GM10248 (cell line): Measurements from ENCODE around the gene B2M.

Experiments
- CTCF ChIA-PET: fragments of 300-600 bp; sonication (Branson Sonifier 250); formaldehyde crosslinking; extraction: SDS; loops from one replicate; lab custom pipeline; 2021; ENCODE audit warnings: antibody characterized with exemption; lab: Yijun Ruan, JAX
- POLR2A ChIA-PET: fragments of 350-650 bp; sonication (Branson Sonifier 250); formaldehyde crosslinking; extraction: SDS; loops from one replicate; lab custom pipeline; 2020; ENCODE audit warnings: antibody characterized with exemption; lab: Yijun Ruan, JAX
- DNase-seq: peaks from one replicate; pipeline ENCODE4 v3.0.0; 2012; ENCODE audit errors: extremely low spot score
- CTCF ChIP-seq: IDR thresholded peaks from 2 replicates; pipeline ENCODE4 v1.5.1; 2012; ENCODE audit warnings: mild to moderate bottlenecking, low read depth; ENCODE audit errors: extremely low read depth, missing control alignments, control extremely low read depth

The B2M gene

GRCh38 chr15:44711096-44711742, at the start of gene B2M, which contains the start of gene PATL2:
Gene B2M (plus strand): TSS chr15:44711517. CDS start chr15:44711547, 30 bp downstream.
Gene PATL2 (minus strand): TSS chr15:44711323. CDS start chr15:44676490, 34,833 bp downstream.
- peak; percentile 94 for DNase-seq
- CTCF ChIA-PET, result interaction anchor here (0.9 to 13.9 kb wide), 16 partner anchors 11 to 132 kb away, joined by 3 to 120 read pairs (median 6); partner anchors contain the start of genes SPG11 and TRIM69
- no peak for TF ChIP-seq CTCF
- POLR2A ChIA-PET, result interaction anchor here (0.6 to 6.9 kb wide), 12 partner anchors 10 to 47 kb away, joined by 3 to 112 read pairs (median 3); partner anchors contain the start of genes SPG11 and TRIM69

- ChIA-PET POLR2A (interaction anchor here (5.7 kb wide), 1 partner anchor 51 kb away, joined by 69 read pairs; the partner anchor contains the start of genes B2M and PATL2), CTCF (interaction anchor here (1.7 to 6.5 kb wide), 3 partner anchors 8 to 77 kb away, joined by 5 to 101 read pairs (median 10); partner anchors contain the start of gene TRIM69)
- no peak for TF ChIP-seq CTCF
- no peak for DNase-seq
Observed at GRCh38 chr15:44661576-44661975, 49.7 kb upstream of the B2M start.

- TF ChIP-seq CTCF, result no peak
- ChIA-PET POLR2A (interaction anchor here (0.9 to 5.7 kb wide), 6 partner anchors 20 to 73 kb away, joined by 3 to 69 read pairs (median 8); partner anchors contain the start of genes B2M, PATL2 and TRIM69), CTCF (interaction anchor here (0.6 to 6.5 kb wide), 36 partner anchors 8 to 221 kb away, joined by 3 to 120 read pairs (median 5); partner anchors contain the start of genes B2M, PATL2 and TRIM69)
- peak; percentile 67 for DNase-seq
Observed at GRCh38 chr15:44662478-44663409, 48.6 kb upstream of the B2M start.

GRCh38 chr15:44663410-44664308, 47.7 kb upstream of the B2M start, which contains the start of gene SPG11:
Gene SPG11 (minus strand): TSS chr15:44663662. CDS start chr15:44663647, 15 bp downstream.
- peak; percentile 88 for TF ChIP-seq CTCF
- POLR2A ChIA-PET, result interaction anchor here (0.9 to 5.7 kb wide), 6 partner anchors 19 to 72 kb away, joined by 3 to 69 read pairs (median 8); partner anchors contain the start of genes B2M, PATL2 and TRIM69

GRCh38 chr15:44666210-44667038, 44.9 kb upstream of the B2M start:
- DNase-seq, result no peak
- ChIA-PET CTCF (interaction anchor here (0.7 to 6.5 kb wide), 13 partner anchors 11 to 90 kb away, joined by 3 to 120 read pairs (median 3); partner anchors contain the start of genes B2M, PATL2 and TRIM69), POLR2A (interaction anchor here (1.1 to 5.7 kb wide), 3 partner anchors 47 to 69 kb away, joined by 3 to 69 read pairs (median 5); partner anchors contain the start of genes B2M, PATL2 and TRIM69)
- TF ChIP-seq CTCF, result no peak

More at GRCh38 chr15:44663410-44664308, 47.7 kb upstream of the B2M start, which contains the start of gene SPG11:
- CTCF ChIA-PET, result interaction anchor here (0.6 to 6.5 kb wide), 42 partner anchors 9 to 221 kb away, joined by 3 to 120 read pairs (median 5); partner anchors contain the start of genes B2M, PATL2 and TRIM69
- peak; percentile 92 for DNase-seq
